Measurements from ENCODE around the gene GAL3ST2.
"Not testable (repeated sequence)": the region's sequence is repeated elsewhere in the genome, so short reads cannot be mapped to it uniquely, and the experiment has no call there.

The GAL3ST2 gene

GRCh38 chr2:241809383-241810306, 33.0 kb downstream of the GAL3ST2 start:
- no peak for DNase-seq

DNA sequence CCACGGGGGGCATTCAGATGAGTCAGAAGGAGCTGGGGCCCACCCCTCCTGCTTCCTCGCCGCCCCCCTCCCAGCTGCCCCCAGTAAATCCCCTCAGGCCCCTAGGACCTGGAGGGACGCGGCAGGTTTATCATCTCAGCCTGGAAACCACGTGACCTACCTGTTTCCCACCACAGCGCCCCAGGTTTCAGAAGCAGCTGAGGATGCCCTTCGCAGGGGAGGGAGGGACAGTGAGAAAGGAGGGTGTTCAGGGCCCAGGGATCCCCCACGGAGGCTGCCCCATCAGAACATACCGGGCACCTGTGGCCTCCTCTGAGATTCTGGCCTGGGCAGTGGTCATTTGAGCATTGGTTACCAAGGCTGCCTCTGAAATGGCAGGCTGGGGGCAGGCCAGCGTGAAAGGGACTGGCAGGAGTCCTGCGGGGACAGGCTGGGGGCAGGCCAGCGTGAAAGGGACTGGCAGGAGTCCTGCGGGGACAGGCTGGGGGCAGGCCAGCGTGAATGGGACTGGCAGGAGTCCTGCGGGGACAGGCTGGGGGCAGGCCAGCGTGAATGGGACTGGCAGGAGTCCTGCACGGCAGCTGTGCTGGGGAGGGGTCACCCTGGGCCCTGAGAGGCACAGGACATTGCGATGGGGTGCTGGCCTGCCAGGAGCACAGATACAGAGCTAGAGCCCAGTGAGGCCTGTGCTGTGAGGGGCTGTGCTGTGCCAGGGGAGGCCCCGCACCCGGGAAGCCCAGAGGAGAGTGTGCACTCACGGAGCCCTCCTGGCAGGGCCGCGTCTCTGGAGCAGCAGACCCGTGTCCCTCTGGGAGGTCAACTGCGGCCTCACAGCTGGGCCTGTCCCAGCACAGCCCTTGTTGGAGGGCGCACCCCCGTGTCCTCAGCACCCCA, 33.9 kb downstream of the GAL3ST2 start:
- no peak for DNase-seq

- DNase-seq, result peak in 1 of 2 experiments; percentile 2
Observed at GRCh38 chr2:241811201-241811951, 34.8 kb downstream of the GAL3ST2 start.

DNA sequence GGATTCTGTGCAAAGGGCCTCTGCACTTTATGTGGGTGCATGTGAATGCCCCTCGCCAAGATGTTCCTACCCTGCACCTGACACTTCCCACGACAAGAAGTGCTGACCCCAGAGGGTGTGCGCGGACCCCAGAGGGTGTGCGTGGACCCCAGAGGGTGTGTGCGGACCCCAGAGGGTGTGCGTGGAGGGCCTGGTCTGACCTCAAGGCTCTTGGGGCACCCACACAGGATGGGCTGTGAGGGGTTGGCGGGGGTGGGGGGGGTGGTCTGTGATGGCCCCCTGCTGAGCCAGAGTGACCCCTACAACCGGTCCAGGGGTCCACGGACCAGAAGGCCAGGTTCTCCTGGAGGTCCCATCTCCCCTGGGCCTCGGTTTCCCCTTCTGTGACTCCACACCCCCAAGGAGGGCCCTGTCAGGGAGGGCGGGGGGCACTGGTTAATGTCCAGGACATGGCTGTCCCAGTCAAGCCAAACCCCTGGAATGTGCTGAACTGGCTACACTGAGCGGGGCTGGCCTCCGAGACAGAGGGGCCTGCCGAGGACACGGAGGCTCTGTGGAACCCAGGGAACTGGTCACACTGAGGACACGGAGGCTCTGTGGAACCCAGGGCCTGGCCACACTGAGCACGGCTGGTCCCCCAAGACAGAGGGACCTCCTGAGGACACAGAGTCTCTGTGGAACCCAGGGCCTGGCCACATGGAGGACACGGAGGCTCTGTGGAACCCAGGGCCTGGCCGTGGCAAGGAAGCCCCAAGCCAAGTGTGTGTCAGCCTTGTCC, 35.5 kb downstream of the GAL3ST2 start:
- DNase-seq, result peak in 1 of 2 experiments; percentile 0

- DNase-seq, result no peak
Observed at GRCh38 chr2:241812730-241813643, 36.4 kb downstream of the GAL3ST2 start.

DNA sequence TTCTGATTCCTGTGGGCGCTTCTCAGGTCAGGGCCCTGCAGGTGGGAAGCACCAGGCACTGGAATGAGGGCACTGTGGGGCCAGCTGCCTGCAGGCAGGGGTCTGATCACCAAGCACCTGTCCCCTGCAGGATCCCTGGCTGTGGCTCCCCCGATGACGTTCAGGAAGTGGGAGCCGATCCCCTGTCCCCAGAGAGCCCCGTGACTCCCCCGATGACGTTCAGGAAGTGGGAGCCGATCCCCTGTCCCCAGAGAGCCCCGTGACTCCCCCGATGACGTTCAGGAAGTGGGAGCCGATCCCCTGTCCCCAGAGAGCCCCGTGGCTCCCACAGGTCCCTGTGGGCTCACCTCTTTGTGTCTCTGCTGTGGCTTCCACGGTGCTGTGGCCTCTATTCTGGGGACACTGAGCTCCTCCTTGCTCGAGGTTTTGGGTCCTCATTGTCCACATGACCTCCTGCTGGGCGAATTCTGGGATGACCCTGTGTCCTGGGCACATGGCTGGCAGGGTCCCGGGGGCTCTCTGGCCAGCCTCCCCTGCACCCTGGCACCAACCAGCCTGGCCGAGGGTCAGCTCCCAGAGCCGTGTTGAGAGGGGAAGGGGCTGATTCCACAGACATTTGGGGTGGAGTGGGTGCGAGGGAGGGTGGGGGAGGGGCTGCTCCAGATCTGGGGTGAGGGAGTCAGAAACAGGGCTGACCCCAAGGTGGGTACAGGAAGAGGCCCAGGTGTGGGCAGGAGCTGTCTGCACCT, 37.2 kb downstream of the GAL3ST2 start:
- DNase-seq, result no peak

DNA sequence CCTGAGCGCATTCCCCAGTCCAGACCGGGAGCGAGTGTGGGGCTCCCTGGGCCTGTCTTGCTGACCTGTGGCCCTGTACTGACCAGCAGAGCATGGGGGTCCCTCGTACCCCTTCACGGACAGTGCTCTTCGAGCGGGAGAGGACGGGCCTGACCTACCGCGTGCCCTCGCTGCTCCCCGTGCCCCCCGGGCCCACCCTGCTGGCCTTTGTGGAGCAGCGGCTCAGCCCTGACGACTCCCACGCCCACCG, 37.7 kb downstream of the GAL3ST2 start:
- DNase-seq, result no peak

DNA sequence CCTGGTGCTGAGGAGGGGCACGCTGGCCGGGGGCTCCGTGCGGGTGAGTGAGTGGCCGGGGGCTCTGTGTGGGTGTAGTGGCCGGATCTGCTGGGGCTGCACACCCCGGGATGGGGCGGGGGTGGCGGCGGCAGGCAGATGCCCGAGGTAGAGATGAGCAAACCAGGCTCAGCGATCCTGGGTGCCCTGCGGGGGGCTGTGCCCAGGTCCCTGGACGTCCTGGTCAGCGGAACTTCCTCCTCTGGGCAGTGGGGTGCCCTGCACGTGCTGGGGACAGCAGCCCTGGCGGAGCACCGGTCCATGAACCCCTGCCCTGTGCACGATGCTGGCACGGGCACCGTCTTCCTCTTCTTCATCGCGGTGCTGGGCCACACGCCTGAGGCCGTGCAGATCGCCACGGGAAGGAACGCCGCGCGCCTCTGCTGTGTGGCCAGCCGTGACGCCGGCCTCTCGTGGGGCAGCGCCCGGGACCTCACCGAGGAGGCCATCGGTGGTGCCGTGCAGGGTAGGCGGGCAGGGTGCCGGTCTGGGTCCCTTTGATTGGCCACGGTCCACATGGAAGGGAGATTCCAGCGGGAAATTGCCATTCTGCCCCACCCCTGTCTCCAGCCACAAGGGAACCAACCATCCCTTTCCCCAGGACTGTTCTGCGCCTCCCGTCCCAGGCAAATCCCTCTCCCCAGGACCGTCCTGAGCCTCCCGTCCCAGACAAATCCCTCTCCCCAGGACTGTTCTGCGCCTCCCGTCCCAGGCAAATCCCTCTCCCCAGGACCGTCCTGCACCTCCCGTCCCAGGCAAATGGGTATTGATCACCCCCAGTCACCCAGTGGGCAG, 38.2 kb downstream of the GAL3ST2 start:
- no peak for DNase-seq

DNA sequence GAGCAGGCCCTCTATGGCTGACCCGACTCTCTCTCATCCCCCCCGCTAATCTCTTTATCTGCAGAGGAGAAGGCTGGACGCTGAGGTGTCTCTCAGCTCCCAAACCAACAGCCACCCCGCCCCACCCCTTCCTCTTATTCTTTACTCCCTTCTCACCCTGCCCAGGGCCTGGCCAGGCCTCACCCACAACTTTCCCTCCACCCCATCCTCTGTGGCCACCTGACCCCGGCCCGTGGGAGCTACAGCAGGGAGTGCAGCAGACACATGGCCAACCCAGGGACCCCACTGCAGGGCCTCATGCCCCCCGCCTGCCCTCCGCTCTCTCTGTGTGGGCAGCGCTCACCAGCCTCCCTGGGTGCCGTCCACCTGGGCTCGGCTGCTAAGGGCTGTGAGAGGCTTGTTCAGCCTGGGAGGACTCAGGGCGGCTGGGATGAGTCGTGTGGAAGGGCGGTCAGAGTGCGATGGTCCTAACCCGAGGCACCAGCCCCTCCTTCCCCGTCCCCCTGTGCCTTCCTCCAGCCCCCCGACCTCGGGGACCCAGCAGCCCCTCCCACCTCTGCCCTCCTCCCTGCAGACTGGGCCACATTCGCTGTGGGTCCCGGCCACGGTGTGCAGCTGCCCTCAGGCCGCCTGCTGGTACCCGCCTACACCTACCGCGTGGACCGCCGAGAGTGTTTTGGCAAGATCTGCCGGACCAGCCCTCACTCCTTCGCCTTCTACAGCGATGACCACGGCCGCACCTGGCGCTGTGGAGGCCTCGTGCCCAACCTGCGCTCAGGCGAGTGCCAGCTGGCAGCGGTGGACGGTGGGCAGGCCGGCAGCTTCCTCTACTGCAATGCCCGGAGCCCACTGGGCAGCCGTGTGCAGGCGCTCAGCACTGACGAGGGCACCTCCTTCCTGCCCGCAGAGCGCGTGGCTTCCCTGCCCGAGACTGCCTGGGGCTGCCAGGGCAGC, 39.1 kb downstream of the GAL3ST2 start:
- peak in 1 of 2 experiments; percentile 1 for DNase-seq

GRCh38 chr2:241816431-241817121, 40.0 kb downstream of the GAL3ST2 start:
- peak in 1 of 2 experiments; percentile 2 for DNase-seq

GRCh38 chr2:241817126-241817820, 40.7 kb downstream of the GAL3ST2 start:
- peak in 1 of 2 experiments; percentile 24 for DNase-seq

DNA sequence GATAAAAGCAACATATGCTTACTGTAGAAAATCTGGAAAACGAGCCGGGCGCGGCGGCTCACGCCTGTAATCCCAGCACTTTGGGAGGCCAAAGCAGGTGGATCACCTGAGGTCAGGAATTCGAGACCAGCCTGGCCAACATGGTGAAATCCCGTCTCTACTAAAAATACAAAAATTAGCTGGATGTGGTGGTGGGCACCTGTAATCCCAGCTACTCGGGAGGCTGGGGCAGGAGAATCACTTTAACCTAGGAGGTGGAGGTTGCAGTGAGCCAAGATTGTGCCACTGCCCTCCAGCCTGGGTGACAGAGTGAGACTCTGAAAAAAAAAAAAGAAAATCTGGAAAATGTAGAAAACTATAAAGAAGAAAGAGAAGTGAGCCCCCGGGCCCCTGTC, 41.2 kb downstream of the GAL3ST2 start:
- not testable (repeated sequence) for DNase-seq

- DNase-seq, result no peak
Observed at GRCh38 chr2:241818229-241818942, 41.8 kb downstream of the GAL3ST2 start.

GRCh38 chr2:241818943-241819270, 42.3 kb downstream of the GAL3ST2 start:
- no peak for DNase-seq

GRCh38 chr2:241819947-241820624, 43.5 kb downstream of the GAL3ST2 start:
- DNase-seq, result peak in 1 of 2 experiments; percentile 2

Measured in activated CD4-positive, alpha-beta T cell treated with anti-CD3 and anti-CD28 coated beads, Interleukin-2, amount 50 U/mL, for 48 hours (primary cell).